ENCODE measurements around the gene SEMA3G.

DNA sequence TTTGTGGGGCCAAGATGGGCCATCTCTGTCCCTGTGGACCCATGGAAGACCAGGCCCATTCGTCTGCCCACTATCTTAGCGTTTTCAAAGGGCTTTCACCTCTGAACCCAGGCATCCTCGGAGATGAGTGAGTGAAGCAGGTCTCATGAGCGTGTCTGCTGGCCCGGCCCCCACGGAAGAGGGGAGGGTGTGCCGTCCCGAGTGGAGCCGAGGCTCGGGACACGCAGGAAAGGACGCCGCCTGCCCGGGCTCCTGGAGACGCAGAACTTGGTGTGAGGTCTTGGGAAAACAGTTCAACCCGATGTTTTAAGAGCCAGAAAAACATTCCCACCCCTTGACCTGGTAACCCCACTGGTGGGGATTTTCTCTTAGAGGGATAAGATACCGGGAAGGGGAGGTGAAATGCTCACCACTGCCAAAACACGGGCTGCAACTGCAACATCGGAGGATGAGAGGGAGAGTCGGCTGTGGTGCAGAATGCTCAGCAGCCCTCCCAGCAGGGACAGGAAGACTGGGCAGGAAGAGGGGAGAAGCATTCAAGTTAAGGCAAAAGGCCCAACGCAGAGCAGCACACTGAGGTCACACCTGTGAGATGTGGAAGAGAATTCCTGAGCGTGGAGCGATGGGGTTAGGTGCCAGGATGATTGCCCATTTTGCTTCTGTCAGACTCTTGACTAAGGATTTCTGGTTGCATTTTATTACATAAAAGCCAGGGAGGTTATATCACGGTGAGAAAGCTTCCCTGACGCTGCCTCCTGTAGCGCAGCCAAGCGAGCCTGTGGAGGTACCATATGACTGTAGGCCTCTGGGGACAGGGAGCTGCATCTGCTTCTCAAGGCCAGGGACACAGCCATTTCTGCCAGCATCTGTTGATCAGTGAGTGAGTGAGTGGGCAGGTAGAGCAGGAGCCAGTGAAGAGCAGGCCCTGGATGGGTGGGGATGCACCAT lies 36.1 kb upstream of the SEMA3G start:
- TF ChIP-seq POLR2AphosphoS5 (IDR thresholded peaks at IDR 0.05; ENCODE audit: low read depth, low read length): no peak
- TF ChIP-seq FOXP2 (optimal IDR thresholded peaks at IDR 0.05; ENCODE audit: borderline replicate concordance, extremely low read depth, extremely low read length, insufficient read depth): no peak
- TF ChIP-seq, protein P1, sequence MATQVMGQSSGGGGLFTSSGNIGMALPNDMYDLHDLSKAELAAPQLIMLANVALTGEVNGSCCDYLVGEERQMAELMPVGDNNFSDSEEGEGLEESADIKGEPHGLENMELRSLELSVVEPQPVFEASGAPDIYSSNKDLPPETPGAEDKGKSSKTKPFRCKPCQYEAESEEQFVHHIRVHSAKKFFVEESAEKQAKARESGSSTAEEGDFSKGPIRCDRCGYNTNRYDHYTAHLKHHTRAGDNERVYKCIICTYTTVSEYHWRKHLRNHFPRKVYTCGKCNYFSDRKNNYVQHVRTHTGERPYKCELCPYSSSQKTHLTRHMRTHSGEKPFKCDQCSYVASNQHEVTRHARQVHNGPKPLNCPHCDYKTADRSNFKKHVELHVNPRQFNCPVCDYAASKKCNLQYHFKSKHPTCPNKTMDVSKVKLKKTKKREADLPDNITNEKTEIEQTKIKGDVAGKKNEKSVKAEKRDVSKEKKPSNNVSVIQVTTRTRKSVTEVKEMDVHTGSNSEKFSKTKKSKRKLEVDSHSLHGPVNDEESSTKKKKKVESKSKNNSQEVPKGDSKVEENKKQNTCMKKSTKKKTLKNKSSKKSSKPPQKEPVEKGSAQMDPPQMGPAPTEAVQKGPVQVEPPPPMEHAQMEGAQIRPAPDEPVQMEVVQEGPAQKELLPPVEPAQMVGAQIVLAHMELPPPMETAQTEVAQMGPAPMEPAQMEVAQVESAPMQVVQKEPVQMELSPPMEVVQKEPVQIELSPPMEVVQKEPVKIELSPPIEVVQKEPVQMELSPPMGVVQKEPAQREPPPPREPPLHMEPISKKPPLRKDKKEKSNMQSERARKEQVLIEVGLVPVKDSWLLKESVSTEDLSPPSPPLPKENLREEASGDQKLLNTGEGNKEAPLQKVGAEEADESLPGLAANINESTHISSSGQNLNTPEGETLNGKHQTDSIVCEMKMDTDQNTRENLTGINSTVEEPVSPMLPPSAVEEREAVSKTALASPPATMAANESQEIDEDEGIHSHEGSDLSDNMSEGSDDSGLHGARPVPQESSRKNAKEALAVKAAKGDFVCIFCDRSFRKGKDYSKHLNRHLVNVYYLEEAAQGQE (IDR thresholded peaks at IDR 0.05; ENCODE audit: insufficient read depth in 1 of 2, low read depth in 2 of 2, low read length in 2 of 2): no peak
- TF ChIP-seq SIN3A (IDR thresholded peaks at IDR 0.05; ENCODE audit: borderline replicate concordance, insufficient read depth, low read length): no peak
- TF ChIP-seq TAF1 (IDR thresholded peaks at IDR 0.05; ENCODE audit: borderline replicate concordance, insufficient read depth, low read length): no peak
